Parathyroid adenoma (tissue), 2 donors: Measurements from ENCODE around the gene DCXR.
A peak's percentile ranks its signal among the peaks of the same experiment; 100 is the strongest.

Source experiments
- H2AFZ ChIP-seq: fragments of 300-600 bp; sonication (generic); one replicate; pipeline ENCODE4 v1.7.0; 2017; ENCODE audit warnings: antibody characterized with exemption, mild to moderate bottlenecking
- H3K27ac ChIP-seq: fragments of 300-600 bp; sonication (generic); one replicate; pipeline ENCODE4 v1.7.0; 2017
- H3K27me3 ChIP-seq: fragments of 300-600 bp; sonication (generic); one replicate; pipeline ENCODE4 v1.7.0; 2017; ENCODE audit warnings: low read length; ENCODE audit not compliant: control insufficient read depth, insufficient read depth
- H3K36me3 ChIP-seq: fragments of 300-600 bp; sonication (generic); one replicate; pipeline ENCODE4 v1.7.0; 2017; ENCODE audit warnings: low read length; ENCODE audit not compliant: control insufficient read depth, insufficient read depth
- H3K4me1 ChIP-seq: fragments of 300-600 bp; sonication (generic); one replicate; pipeline ENCODE4 v1.7.0; 2017; ENCODE audit warnings: control low read depth
- H3K4me2 ChIP-seq: fragments of 300-600 bp; sonication (generic); one replicate; pipeline ENCODE4 v1.7.0; 2017; ENCODE audit warnings: low read length
- H3K4me3 ChIP-seq: fragments of 300-600 bp; sonication (generic); one replicate; pipeline ENCODE4 v1.7.0; 2017; ENCODE audit warnings: low read depth, low read length
- H3K79me2 ChIP-seq: fragments of 300-600 bp; sonication (generic); one replicate; pipeline ENCODE4 v1.7.0; 2017; ENCODE audit warnings: control low read depth
- H3K9ac ChIP-seq: fragments of 300-600 bp; sonication (generic); one replicate; pipeline ENCODE4 v1.7.0; 2017; ENCODE audit warnings: mild to moderate bottlenecking
- H3K9me3 ChIP-seq: fragments of 300-600 bp; sonication (generic); one replicate; pipeline ENCODE4 v1.7.0; 2017; ENCODE audit warnings: low read length; ENCODE audit not compliant: control insufficient read depth
- CTCF ChIP-seq: fragments of 300-600 bp; sonication (generic); IDR thresholded peaks from one replicate; pipeline ENCODE4 v1.7.0; 2017; ENCODE audit warnings: antibody characterized with exemption, mild to moderate bottlenecking
- donor health status: primary hyperparathyroidism.

The DCXR gene

GRCh38 chr17:82021107-82021899 is 16.2 kb downstream of the DCXR start:
- peak overlapping the region; percentile 78 for H3K4me3 ChIP-seq
- no peak overlapping the region for H3K27ac ChIP-seq
- no peaks in the 10 kb centered on the region for H3K36me3 ChIP-seq
- no peaks in the 10 kb centered on the region for H3K27me3 ChIP-seq
- H3K9ac ChIP-seq = no peak overlapping the region
- H3K4me1 ChIP-seq = peaks cover 16% of the 10 kb centered on the region
- no peaks in the 10 kb centered on the region for H3K9me3 ChIP-seq
- H3K4me2 ChIP-seq = peak overlapping the region; percentile 58
- H2AFZ ChIP-seq = no peak overlapping the region
- TF ChIP-seq CTCF = peak; percentile 82
- peaks cover 2% of the 10 kb centered on the region for H3K79me2 ChIP-seq

GRCh38 chr17:82020572-82021106 is 16.9 kb downstream of the DCXR start:
- H3K79me2 ChIP-seq = peaks cover 2% of the 10 kb centered on the region
- H3K27ac ChIP-seq = no peak overlapping the region
- TF ChIP-seq CTCF = no peak
- H3K9me3 ChIP-seq = no peaks in the 10 kb centered on the region
- H3K4me3 ChIP-seq = no peak overlapping the region
- no peak overlapping the region for H3K9ac ChIP-seq
- no peak overlapping the region for H2AFZ ChIP-seq
- H3K4me2 ChIP-seq = no peak overlapping the region
- H3K27me3 ChIP-seq = no peaks in the 10 kb centered on the region
- H3K4me1 ChIP-seq = peaks cover 16% of the 10 kb centered on the region
- H3K36me3 ChIP-seq = no peaks in the 10 kb centered on the region

- no peak overlapping the region for H3K27ac ChIP-seq
Measured at GRCh38 chr17:82019690-82020571, 17.6 kb downstream of the DCXR start.

GRCh38 chr17:82018989-82019689 is 18.4 kb downstream of the DCXR start:
- Histone ChIP-seq H3K9me3 (no peaks in the 10 kb centered on the region), H3K9ac (no peak overlapping the region), H3K79me2 (no peaks in the 10 kb centered on the region), H3K4me2 (no peak overlapping the region), H3K4me3 (no peak overlapping the region), H2AFZ (no peak overlapping the region), H3K27me3 (no peaks in the 10 kb centered on the region), H3K27ac (no peak overlapping the region), H3K36me3 (no peaks in the 10 kb centered on the region), H3K4me1 (peaks cover 13% of the 10 kb centered on the region)
- no peak for TF ChIP-seq CTCF

More at GRCh38 chr17:82019690-82020571, 17.6 kb downstream of the DCXR start:
- Histone ChIP-seq H3K79me2 (peaks cover 2% of the 10 kb centered on the region), H3K9ac (no peak overlapping the region), H3K4me3 (no peak overlapping the region), H3K4me1 (peaks cover 16% of the 10 kb centered on the region), H2AFZ (no peak overlapping the region), H3K9me3 (no peaks in the 10 kb centered on the region), H3K36me3 (no peaks in the 10 kb centered on the region), H3K4me2 (no peak overlapping the region), H3K27me3 (no peaks in the 10 kb centered on the region)
- TF ChIP-seq CTCF = peak; percentile 50
